GM19238 (cell line): ENCODE results near the gene TP53AIP1.
A peak's percentile ranks its signal among the peaks of the same experiment; 100 is the strongest.

Source experiments
- DNase-seq: peaks from one replicate; pipeline ENCODE4 v3.0.0; 2011; ENCODE audit warnings: low spot score; ENCODE audit not compliant: insufficient read length

The TP53AIP1 gene

DNA sequence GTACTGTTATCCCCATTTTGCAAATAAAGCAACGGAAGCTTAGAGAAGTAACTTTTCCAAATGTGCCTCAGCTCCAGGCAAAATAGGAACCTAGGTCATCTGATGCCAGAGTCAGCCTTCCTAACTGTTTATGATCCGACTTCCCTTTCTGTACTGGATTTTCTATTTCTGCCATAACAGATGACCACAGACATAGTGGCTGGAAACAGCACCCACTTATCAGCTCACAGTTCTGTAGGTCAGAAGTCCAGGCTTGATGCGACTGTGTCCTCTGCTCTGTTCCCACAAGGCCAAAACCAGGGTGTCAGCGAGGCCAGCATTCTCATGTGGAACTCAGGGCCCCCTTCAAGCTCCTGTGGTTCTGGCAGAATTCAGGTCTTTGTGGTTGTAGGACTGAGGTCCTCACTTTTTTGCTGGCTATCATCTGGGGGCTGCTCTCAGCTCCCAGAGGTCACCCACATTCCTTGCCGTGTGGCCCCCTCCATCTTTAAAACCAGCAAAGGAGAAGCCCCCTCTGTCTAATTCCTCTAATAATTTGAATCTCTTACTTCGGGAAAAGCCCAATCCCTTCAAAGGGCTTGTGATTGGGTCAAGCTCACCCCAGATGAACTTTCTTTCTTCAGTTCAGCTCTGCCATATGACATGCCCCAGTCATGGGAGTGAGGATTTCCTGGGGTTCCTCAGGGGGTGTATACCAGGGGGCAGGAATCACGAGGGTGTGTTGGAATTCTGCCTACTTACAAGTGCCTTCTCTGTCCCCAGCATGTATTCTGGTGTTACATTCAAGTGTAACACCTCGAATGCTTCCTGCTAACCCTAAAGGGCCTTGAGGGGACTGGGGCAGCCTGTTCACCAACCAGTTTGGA, 36.3 kb downstream of the TP53AIP1 start:
- DNase-seq: no peak

DNA sequence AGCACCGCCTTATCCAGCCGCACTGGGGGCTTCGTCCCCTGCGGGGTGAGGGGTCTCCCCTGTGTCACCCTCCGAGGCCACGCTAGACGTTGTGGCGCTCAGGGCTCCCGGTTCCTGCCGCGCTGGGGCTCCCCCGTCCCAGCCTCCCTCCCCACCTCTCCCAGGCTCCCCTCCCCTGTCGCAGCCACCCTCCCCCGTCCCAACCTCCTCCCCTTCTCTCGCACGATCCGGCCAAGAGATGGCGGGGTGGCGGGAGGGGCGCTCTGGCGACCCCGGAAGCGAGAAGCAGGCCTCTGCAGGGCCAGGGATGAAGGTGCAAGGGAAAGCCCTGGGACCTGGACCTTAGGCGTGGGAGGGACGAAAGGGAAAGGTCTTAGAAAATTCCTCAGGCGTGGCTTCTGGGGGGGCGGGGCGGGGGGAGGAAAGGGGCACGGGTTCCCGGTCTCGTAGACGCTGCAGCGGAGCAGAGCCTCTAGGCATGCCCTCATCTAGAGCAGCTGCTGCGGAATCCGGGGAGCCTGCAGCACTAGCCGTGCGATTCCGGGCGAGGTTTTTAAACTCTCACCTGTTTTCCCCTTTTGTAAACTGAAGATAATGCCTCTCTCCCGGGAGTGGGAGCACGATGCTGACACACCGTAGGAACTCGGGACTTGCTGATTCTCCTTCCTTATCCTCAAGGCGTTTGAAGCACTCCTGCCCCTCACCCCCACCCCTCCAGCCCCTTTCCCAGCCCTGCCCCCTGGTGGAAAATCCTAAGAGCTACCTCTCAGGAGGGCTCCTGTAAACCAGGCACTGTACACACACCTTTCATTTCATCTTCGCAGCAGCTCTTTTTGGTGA, 37.1 kb downstream of the TP53AIP1 start:
- peak; percentile 46 for DNase-seq

DNA sequence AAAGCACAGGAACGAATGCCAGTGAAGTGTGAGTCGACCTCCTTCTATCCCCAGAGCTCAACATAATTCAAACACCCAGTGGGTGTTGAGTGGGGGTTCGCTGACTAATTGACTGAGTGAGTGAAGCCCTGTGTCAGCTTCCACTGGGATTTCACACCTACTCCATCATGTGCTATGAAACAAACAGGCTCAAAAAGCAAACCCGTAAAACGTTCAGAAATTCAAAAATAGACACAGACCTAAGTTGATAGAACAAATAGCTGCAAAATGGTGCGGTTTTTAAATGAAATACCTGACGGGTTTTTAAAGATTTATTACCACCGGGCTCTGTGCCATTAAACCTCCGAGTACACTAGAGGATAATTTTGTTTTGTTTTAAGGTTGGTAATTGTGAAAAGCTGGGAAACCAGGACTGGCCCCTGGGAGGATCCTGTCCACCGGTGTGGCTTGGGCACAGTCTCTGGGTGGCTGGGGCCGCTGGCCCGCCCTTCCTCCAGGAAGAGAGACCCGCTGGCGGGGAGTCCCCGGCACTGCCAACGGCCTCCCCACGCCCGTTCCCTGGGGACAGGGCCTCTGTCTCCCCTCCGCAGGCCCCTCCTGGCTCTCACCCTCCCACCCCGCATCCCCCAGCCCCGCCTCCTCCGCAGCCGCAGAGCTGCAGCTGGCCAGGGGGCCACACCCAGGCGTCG, 37.9 kb downstream of the TP53AIP1 start:
- peak; percentile 41 for DNase-seq

DNA sequence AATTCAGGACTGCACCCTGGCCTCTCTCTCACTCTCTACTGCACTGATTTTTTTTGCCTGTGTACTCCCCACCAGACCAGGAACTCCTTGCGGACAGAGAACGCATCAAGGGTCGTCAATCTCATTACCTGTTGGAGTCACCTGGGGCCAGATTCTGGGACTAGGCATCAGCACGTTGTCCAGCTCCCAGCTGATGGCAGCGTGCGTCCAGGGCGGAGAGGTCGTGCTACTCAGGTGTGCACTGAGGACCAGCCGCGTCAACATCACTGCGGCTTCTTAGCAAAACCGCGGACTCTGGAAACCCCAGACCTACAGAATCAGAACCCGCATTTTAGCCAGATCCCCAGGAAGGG, 38.4 kb downstream of the TP53AIP1 start:
- no peak for DNase-seq

DNA sequence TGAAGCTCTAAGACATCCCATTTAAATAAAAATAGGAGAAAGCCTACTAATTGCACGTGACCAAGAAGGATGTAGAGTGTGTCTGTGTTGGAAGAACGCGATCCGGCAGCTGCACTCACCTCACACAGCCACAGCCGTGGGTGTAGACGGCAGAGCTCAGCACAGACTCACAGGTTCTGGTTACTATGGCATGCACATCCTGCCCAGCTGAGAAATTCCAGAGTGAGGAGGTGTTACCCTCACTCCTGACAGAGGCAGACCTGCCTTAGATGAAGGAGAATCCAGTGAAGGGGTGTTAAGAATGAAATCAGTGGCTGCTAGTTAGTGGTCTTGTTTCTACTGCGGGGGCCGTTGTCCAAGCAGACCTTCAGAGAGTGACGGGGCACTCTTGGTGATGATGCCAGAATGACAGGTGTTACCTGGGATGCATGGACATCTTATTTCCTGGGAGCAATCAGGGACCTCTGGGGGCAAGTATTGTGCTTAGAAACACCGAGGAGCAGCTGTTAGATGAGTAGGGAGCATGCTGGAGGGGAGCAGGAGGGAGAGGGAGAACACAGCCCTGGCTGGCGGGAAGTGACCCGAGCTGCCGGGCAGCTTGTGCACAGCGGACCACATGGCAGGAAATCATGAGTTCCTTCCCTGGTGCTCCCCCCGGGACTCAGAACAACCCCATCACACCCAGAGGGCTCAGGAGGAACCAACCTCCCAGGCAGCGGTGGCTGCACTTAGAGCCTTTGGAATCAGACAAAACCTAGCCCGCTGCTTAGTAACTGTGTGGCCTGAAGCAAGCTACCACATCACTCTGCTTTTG, 39.2 kb downstream of the TP53AIP1 start:
- no peak for DNase-seq

DNA sequence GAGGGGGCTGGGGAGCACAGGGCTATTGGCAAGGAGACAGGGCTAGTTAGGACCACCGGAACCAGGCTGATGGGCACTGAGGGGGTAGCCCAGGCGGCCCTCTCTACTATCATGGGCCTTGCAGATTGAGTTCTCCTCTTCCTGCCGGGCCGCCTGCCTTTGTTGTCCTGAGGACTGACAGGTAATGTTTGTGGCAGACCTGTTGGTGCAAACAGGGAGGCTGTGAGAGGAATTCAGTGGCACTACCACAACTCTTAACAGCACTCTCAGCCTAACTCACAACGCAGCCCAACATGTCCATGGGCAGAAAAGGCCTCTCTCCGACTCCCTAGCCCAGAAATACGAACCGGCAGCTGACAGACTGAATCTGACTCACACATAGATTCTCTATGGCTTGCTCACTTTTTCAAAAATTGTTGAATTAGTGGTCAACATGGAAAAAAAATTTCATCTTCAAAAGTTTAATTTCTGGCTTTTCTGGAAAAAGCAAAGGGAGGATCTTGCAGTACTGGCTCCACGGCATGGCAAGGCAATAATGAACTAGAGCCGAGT, 40.1 kb downstream of the TP53AIP1 start:
- no peak for DNase-seq

DNA sequence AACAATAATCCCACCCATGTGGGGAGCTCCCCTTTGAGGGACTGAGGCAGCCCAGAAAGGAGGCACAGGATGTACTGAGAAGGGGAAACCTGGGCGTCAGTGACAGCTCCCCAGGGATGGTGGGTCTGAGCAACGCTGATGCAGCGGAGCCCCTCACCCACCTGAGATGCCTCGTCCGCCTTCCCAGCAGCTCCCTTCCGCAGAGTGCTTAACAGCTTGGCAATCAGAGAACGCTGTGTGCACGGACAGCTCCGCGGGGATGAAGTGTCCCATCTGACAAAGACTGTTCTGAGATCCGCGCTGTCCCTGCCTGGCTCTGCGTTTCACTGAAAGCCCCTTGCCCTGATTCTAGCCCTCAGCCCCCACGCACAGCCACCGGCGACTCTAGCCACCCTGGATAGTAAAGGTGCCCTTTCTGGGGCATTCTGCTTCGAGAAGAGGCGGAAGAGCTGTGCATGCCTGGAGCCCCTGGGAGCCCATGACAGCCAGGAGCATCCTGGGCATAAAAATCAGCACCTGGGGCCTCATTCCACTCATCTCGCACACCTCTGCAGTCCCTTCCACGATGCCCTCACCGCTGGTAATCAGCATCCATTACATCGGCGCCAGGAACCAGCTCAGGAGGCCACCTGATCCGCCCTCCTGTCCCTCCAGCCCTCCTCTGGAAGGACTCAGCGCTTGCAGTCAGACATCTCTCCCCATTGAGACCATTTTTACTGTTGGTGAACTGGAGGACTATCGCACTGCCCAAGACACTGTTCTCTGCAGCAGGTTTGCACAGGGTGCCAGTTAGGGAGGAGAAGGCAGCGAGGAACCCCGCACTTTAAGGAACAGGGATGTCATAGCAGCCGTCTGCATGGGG, 40.8 kb downstream of the TP53AIP1 start:
- no peak for DNase-seq

DNA sequence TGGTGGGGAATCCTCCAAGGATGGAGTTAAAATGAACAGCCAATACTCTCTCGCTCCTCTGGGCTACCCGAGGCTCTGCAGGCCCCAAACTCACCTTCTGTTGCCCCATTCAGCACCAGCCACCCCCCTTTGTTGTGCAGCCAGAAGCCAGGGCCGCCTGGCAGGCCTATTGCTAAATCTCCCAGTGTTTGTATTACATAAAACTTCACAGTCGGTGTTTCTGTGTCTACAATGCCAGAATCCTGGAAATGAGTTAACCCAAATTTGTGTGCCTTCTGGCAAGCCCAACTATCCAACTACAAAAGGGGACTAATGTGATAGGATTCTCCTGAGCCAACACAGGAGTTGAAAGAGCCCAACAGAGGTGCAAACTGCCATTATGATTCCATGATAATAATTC, 42.2 kb downstream of the TP53AIP1 start:
- DNase-seq: no peak

DNA sequence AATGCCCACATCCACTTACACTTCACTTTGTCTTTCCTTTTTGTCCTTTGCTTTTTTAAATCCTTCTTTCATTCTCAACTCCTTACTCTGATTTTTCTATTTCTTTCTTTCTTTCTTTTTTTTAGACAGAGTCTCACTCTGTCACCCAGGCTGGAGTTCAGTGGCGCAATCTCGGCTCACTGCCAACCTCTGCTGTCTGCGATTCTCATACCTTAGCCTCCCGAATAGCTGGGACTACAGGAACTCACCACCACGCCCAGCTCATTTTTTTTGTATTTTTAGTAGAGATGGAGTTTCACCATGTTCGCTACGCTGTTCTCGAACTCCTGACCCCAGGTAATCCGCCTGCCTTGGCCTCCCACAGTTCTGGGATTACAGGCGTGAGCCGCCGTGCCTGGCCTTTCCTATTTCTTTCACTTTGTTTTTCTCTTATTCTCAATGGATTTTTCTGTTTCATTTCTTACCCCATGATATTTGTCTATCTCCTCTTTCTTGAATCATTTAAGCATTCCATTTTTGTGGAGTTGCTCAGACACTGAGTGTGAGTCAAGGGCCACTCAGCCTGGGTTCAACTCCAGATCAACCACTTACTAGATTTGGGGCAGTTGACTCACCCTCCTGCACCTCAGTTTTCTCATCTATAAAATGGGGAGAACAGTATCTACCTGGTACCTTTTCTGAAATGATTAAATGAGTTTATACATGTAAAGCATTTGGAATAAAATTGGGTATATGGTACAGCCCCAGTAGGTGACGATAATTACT, 43.9 kb downstream of the TP53AIP1 start:
- no peak for DNase-seq

DNA sequence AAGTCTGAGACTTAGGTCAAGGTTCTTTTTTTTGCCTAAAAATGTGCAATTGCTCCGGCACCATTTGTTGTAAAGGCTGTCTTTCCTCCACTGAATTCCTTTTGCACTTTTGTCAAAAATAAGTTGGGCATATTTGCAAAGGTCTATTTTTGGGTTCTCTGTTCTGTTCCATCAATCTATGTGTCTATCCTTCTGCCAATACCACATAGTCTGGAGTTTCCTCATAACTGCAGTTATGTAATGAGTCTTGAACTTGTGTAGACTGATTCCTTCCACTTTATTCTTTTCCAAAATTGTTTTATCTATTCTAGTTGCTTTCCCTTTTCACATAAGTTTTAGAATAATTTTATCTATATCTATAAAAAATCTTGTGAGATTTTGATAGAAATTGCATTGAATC, 44.8 kb downstream of the TP53AIP1 start:
- no peak for DNase-seq

DNA sequence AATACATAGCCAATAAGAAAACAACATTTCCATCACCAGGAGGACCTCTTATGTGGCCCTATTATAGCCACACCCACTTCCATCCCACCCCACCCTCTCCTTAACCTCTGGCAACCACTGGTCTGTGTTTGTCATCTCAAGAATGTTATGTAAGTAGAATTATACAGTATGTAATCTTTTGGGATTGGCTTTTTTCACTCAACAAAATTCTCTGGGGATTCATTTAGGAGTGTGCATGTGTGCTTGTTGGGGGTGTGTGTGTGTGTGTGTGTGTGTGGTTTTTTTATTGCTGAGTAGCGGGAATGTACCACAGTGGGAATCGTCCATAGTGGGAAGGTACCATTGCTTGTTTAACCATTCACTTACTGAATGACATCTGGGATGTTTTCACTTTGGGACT, 46.3 kb downstream of the TP53AIP1 start:
- no peak for DNase-seq

DNA sequence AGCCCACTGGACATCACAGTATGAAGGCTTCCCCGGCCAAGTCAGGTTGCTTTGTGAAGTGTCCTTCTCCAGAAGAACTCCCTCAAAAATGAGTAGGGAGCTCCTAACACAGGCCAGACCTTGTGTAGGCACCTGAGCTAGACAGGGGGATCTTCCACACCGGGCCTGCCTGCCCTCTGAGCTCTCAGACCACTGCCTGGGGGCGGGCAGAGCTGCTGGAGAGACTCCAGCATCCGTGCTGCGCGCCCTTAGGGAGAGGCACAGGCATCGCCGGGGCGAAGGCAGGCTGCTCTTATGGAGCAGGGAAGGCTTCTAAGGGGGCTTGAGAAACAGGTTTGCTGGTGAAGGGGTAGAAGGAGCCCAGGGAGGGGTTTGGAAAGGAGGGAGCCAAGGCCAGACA, 47.1 kb downstream of the TP53AIP1 start:
- DNase-seq: no peak

DNA sequence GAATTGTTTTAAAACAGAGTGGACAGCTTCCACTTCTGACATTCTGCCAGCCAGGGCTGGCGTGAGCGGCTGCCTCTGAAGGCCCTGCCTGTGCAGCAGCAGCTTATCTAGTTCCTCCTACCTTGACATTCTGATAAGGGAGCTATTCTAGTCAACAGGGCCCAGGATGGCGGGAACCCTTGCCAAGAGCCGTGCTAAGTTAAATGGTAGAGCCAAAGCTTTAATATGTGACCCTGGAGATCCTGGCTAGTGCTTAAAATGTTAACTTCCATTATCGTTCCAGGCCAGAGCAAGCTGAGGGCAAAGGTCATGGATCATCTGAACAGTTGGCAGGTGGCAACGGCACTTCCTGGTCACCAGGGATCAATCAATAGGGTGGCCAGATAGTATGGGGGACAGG, 48.0 kb downstream of the TP53AIP1 start:
- DNase-seq: no peak

DNA sequence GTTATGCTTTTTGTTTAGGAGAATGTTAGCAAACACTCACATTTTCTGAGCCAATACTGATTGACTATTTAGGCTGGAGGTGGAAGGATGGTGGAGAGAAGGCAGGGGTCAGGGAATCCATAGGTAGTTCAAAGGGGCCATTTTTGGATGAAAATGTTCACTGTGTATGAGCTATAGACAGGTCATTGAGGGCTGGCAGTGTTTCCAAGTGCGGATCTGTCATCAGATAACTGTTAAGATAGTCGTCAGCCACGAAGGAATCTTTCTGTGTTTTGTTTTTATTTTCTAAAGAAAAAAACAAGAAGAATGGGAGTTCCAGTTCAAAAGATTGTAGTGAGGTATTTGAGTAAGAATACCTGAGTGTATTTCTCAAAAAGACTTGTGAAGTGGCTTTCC, 48.4 kb downstream of the TP53AIP1 start:
- DNase-seq: no peak

DNA sequence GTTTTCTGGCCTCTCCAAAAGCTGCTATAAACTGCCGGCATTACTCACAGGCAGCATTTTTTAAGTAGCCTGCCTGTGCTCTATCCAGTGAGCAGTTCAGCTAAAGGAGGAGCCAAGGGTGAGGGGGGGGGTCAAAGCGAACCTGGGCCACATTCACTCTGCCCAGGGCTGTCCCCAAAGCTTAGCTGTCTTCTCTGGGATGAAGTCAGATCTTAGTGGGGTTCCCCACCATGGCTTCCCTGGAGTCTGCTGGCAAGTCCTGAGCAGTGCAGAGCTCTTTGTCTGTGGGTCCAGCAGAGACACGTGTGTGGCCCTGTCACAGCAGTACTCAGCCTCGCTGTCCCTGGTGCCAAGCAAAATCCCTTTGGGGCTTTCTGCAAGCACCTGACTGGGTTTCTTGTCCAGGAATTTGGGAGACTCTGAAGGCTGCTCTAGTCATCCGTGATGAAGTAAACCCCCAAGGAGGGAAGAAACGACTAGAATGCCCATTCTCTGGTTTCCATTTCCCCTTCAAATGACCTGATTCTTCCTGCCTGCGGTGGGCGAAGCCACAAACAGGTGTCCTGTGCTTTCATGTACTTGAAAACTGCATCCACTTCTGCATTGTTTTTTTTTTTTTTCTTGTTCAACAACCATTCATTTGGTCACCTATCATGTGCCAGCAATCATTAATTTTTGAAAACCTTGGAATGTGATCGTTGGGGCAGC, 48.9 kb downstream of the TP53AIP1 start:
- peak; percentile 23 for DNase-seq

DNA sequence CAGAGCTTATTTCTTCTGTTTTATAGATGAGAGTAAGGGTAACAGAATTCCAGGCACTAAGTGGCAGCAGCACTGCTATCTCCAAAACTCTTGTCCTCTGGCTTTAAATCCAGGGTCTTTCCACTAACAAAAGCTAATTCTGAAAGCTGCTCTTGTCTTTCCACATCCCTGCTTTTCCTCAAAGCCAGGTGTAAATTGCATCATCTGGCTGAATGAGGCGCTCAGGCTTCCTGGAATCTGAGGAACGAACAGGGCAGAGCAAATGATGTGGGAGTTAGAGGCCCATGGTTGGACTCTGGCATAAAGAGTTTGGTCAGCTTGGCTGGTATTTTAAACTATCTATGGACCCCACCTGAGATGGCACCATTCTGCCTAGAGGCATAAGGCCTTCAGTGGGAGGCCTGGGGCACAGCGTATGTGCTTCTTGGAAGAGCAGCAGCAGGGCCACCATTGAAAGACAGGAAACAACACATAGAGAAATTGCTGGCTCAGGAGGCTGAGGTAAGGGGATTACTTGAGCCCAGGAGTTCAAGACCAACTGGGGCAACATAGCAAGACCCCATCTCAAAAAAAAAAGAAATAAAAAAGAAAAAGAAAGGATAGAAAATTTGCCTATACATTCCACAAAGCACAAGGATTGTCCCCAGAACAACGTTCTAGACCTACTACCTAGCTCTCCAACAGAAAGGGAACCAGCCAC, 49.7 kb downstream of the TP53AIP1 start:
- DNase-seq: no peak

DNA sequence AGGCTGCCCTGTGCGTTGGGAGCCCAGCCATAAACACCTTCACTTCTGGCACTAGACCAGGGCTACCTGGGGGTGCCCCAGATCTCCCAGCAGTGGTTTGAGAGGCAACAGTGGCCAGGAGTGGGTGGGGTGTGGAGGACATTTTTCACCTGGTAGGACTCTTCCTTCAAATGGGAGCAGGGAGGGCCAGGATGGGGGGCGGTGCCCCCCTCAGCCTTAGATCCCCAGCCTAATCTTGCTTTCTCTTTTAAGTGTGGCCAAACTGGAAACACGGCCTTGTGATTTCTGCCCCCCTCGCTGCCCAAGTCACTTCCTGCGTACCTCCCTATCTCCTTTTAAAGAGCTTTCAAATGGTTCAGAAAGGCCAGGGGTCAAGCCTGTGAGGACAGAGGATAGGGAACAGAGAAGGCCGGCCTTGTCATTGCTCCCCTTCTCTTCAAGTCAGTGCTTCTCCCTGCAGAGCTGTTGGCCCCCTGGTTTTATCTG, 50.7 kb downstream of the TP53AIP1 start:
- DNase-seq: no peak
